Caco-2 (cell line): ENCODE data around the gene SBNO2. TPM values are rescaled to one million over a fixed set of nuclear protein-coding genes. Genes with fewer than 3 reads are reported as not detected.

Experiments
- BruUV-seq: library from RNA; stranded (reverse); fragments of 400-500 nt; replicated peaks from 2 replicates; lab custom pipeline; 2021; lab: Mats Ljungman, UMichigan
- CTCF ChIA-PET: fragments of 300-600 bp; sonication (Branson Sonifier 250); formaldehyde crosslinking; loops from one replicate; lab custom pipeline; 2022; ENCODE audit warnings: antibody characterized with exemption; lab: Charles Lee
- POLR2A ChIA-PET: fragments of 300-600 bp; sonication (Branson Sonifier 250); formaldehyde crosslinking; loops from one replicate; lab custom pipeline; 2022; ENCODE audit warnings: antibody characterized with exemption; lab: Charles Lee
- DNase-seq, 2 experiments: peaks; one replicate each; pipeline versions ENCODE4 v3.0.0 to v3.0.0-alpha.2; 2020 to 2022
- H3K27me3 ChIP-seq: replicated peaks from 2 replicates; pipeline ENCODE4 v1.6.0; 2011; ENCODE audit warnings: low read length; ENCODE audit not compliant: control insufficient read depth, insufficient read depth
- H3K36me3 ChIP-seq: 2 replicates; pipeline ENCODE4 v1.5.1; 2011; ENCODE audit warnings: low read length; ENCODE audit not compliant: control insufficient read depth, insufficient read depth
- H3K4me1 ChIP-seq: fragments of 250-450 bp; sonication (Bioruptor Pico); 2 replicates; pipeline ENCODE4 v1.5.1; 2020; ENCODE audit warnings: mild to moderate bottlenecking
- H3K4me3 ChIP-seq: 2 replicates; pipeline ENCODE4 v1.5.1; 2011; ENCODE audit warnings: low read depth, mild to moderate bottlenecking, control low read depth, low read length
- H3K9me3 ChIP-seq: fragments of 250-450 bp; sonication (Bioruptor Pico); 2 replicates; pipeline ENCODE4 v1.5.1; 2020; ENCODE audit warnings: mild to moderate bottlenecking, moderate library complexity
- H3K27ac Mint-ChIP-seq: one replicate; pipeline ENCODE4 v1.8.0; 2022; ENCODE audit warnings: mixed read lengths; ENCODE audit not compliant: unreplicated experiment
- H3K27me3 Mint-ChIP-seq: one replicate; pipeline ENCODE4 v1.8.0; 2022; ENCODE audit warnings: mixed read lengths; ENCODE audit not compliant: insufficient read depth, unreplicated experiment
- H3K36me3 Mint-ChIP-seq: one replicate; pipeline ENCODE4 v1.8.0; 2022; ENCODE audit warnings: mild to moderate bottlenecking, mixed read lengths; ENCODE audit not compliant: insufficient read depth, unreplicated experiment
- H3K4me1 Mint-ChIP-seq: one replicate; pipeline ENCODE4 v1.8.0; 2022; ENCODE audit warnings: low read depth, mixed read lengths; ENCODE audit not compliant: unreplicated experiment
- H3K4me3 Mint-ChIP-seq: one replicate; pipeline ENCODE4 v1.8.0; 2022; ENCODE audit warnings: mild to moderate bottlenecking, moderate library complexity, mixed read lengths; ENCODE audit not compliant: unreplicated experiment
- H3K9me3 Mint-ChIP-seq: one replicate; pipeline ENCODE4 v1.8.0; 2022; ENCODE audit warnings: mixed read lengths; ENCODE audit not compliant: unreplicated experiment
- CTCF ChIP-seq, 2 experiments: fragments of 200-600 bp in 1 of 2; IDR thresholded peaks; 1 replicate in 1 of 2; 2 replicates in 1 of 2; pipeline versions ENCODE4 v1.5.1 to v1.8.0; 2011 to 2022; ENCODE audit warnings: antibody characterized with exemption in 1 of 2, control low read depth in 1 of 2, inconsistent platforms in 1 of 2, low read depth in 1 of 2, low read length in 1 of 2, mild to moderate bottlenecking in 1 of 2, moderate library complexity in 1 of 2; ENCODE audit not compliant: insufficient read depth in 1 of 2, severe bottlenecking in 1 of 2, unreplicated experiment in 1 of 2
- intact Hi-C: fragments of 100-400 bp; cut with micrococcal nuclease; formaldehyde crosslinking; loops from one replicate; pipeline ENCODE4 v1.10.0; 2022; ENCODE audit not compliant: unreplicated experiment
- total RNA-seq: library from RNA; stranded (reverse); gene quantifications from 2 replicates; pipeline ENCODE4 v1.2.3, GENCODE V29; 2022

SBNO2 gene
- total RNA-seq, 1 experiment from 2014 or later: 41.2 TPM

GRCh38 chr19:1154731-1155351 lies 19.2 kb downstream of the SBNO2 start:
- intact Hi-C loops: no loop called here
- no peaks in the 10 kb centered on the region for H3K27me3 Mint-ChIP-seq
- no peaks in the 10 kb centered on the region for H3K9me3 Mint-ChIP-seq
- no peak overlapping the region for H3K4me3 ChIP-seq
- CTCF ChIA-PET: interaction anchor here (0.5 kb wide), 1 partner anchor 113 kb away, joined by 3 read pairs; no protein-coding TSS in a partner anchor
- POLR2A ChIA-PET: no interaction called here
- BruUV-seq: no TSS peak
- no peak for TF ChIP-seq CTCF (IDR thresholded peaks at IDR 0.05; ENCODE audit: insufficient read depth in 1 of 2, low read depth in 1 of 2, low read length in 1 of 2, severe bottlenecking in 1 of 2, unreplicated experiment in 1 of 2)
- no peaks in the 10 kb centered on the region for H3K4me1 ChIP-seq
- no peak overlapping the region for H3K27ac Mint-ChIP-seq
- H3K36me3 ChIP-seq: peaks cover 2% of the 10 kb centered on the region; the same call in 1 of the 2 replicates
- no peaks in the 10 kb centered on the region for H3K27me3 ChIP-seq
- peaks cover 33% of the 10 kb centered on the region for H3K36me3 Mint-ChIP-seq
- H3K4me1 Mint-ChIP-seq: no peaks in the 10 kb centered on the region
- no peak for DNase-seq
- H3K9me3 ChIP-seq: no peaks in the 10 kb centered on the region
- no peak overlapping the region for H3K4me3 Mint-ChIP-seq

- intact Hi-C loops: no loop called here
- Histone ChIP-seq H3K4me1 (no peaks in the 10 kb centered on the region), H3K9me3 (no peaks in the 10 kb centered on the region), H3K27me3 (no peaks in the 10 kb centered on the region), H3K36me3 (peaks cover 2% of the 10 kb centered on the region; the same call in 1 of the 2 replicates), H3K4me3 (no peak overlapping the region)
- BruUV-seq: no TSS peak
- CTCF ChIA-PET: no interaction called here
- Mint-ChIP-seq H3K9me3 (no peaks in the 10 kb centered on the region), H3K27me3 (no peaks in the 10 kb centered on the region), H3K4me3 (no peak overlapping the region), H3K36me3 (peaks cover 35% of the 10 kb centered on the region), H3K27ac (no peak overlapping the region), H3K4me1 (no peaks in the 10 kb centered on the region)
- POLR2A ChIA-PET: no interaction called here
- TF ChIP-seq CTCF (IDR thresholded peaks at IDR 0.05; ENCODE audit: insufficient read depth in 1 of 2, low read depth in 1 of 2, low read length in 1 of 2, severe bottlenecking in 1 of 2, unreplicated experiment in 1 of 2): no peak
- no peak for DNase-seq
Measured at GRCh38 chr19:1153891-1154730, 20.0 kb downstream of the SBNO2 start.

- Mint-ChIP-seq H3K27me3 (no peaks in the 10 kb centered on the region), H3K4me1 (no peaks in the 10 kb centered on the region), H3K36me3 (peaks cover 27% of the 10 kb centered on the region), H3K27ac (no peak overlapping the region), H3K4me3 (no peak overlapping the region), H3K9me3 (no peaks in the 10 kb centered on the region)
- Histone ChIP-seq H3K4me3 (no peak overlapping the region), H3K4me1 (no peaks in the 10 kb centered on the region), H3K27me3 (no peaks in the 10 kb centered on the region), H3K9me3 (no peaks in the 10 kb centered on the region), H3K36me3 (peaks cover 2% of the 10 kb centered on the region; the same call in 1 of the 2 replicates)
- BruUV-seq: no TSS peak
- ChIA-PET CTCF (interaction anchor here (0.6 kb wide), 1 partner anchor 70 kb away, joined by 4 read pairs; no protein-coding TSS in a partner anchor), POLR2A (no interaction called here)
- DNase-seq: no peak
- intact Hi-C loops: no loop called here
- TF ChIP-seq CTCF (IDR thresholded peaks at IDR 0.05; ENCODE audit: insufficient read depth in 1 of 2, low read depth in 1 of 2, low read length in 1 of 2, severe bottlenecking in 1 of 2, unreplicated experiment in 1 of 2): no peak
Measured at GRCh38 chr19:1151917-1152587, 22.0 kb downstream of the SBNO2 start.
